IMR-90 (cell line): ENCODE data around the gene C22orf42. TPM values are rescaled to one million over a fixed set of nuclear protein-coding genes. Genes with fewer than 3 reads are reported as not detected.

Experiments
- ATAC-seq: fragments of 200-7000 bp; cut with Tn5 transposase; 2 replicates; pipeline ENCODE4 v1.9.1; 2020; ENCODE audit warnings: low read depth, mild to moderate bottlenecking, moderate library complexity
- BruUV-seq: library from RNA; stranded (reverse); fragments of 400-500 nt; replicated peaks from 2 replicates; lab custom pipeline; 2021; lab: Mats Ljungman, UMichigan
- CTCF ChIA-PET: fragments of 300-600 bp; formaldehyde crosslinking; extraction: SDS; loops from one replicate; lab custom pipeline; 2021; ENCODE audit warnings: antibody characterized with exemption; lab: Yijun Ruan, JAX
- POLR2A ChIA-PET: fragments of 300-600 bp; sonication (Branson Sonifier 250); formaldehyde crosslinking; loops from one replicate; lab custom pipeline; 2022; ENCODE audit warnings: antibody characterized with exemption; ENCODE audit not compliant: unreplicated experiment; lab: Charles Lee
- DNase-seq: peaks from one replicate; pipeline ENCODE4 v3.0.0; 2013
- H2AFZ ChIP-seq: replicated peaks from 2 replicates; pipeline ENCODE3; 2013; ENCODE audit warnings: low read length, mild to moderate bottlenecking; ENCODE audit not compliant: poor library complexity
- H2AK5ac ChIP-seq: 2 replicates; pipeline ENCODE4 v1.6.1; 2013; ENCODE audit warnings: low read depth, low read length, inconsistent platforms
- H2AK9ac ChIP-seq: replicated peaks from 2 replicates; pipeline ENCODE3; 2013; ENCODE audit warnings: mild to moderate bottlenecking, low read depth, low read length, moderate library complexity; ENCODE audit not compliant: poor library complexity
- H2BK120ac ChIP-seq: 2 replicates; pipeline ENCODE4 v1.6.1; 2013; ENCODE audit warnings: low read depth, low read length, inconsistent platforms
- H2BK15ac ChIP-seq: 3 replicates; pipeline ENCODE4 v1.6.1; 2013; ENCODE audit warnings: low read depth, low read length, inconsistent platforms
- H2BK20ac ChIP-seq: 2 replicates; pipeline ENCODE4 v1.6.1; 2013; ENCODE audit warnings: low read depth, mild to moderate bottlenecking, inconsistent platforms, low read length, moderate library complexity
- H2BK5ac ChIP-seq: 2 replicates; pipeline ENCODE4 v1.6.1; 2013; ENCODE audit warnings: mild to moderate bottlenecking, low read depth, low read length, inconsistent platforms; ENCODE audit not compliant: poor library complexity, severe bottlenecking
- H3K14ac ChIP-seq: replicated peaks from 2 replicates; pipeline ENCODE4 v1.6.1; 2013; ENCODE audit warnings: low read depth, low read length, inconsistent platforms
- H3K18ac ChIP-seq: 2 replicates; pipeline ENCODE4 v1.6.1; 2013; ENCODE audit warnings: low read depth, low read length, control low read depth
- H3K23ac ChIP-seq: 2 replicates; pipeline ENCODE4 v1.6.1; 2013; ENCODE audit warnings: low read depth, low read length, inconsistent platforms
- H3K27ac ChIP-seq: 2 replicates; pipeline ENCODE4 v1.5.1; 2013; ENCODE audit warnings: mild to moderate bottlenecking, control low read depth, low read length; ENCODE audit not compliant: insufficient read depth
- H3K27me3 ChIP-seq: 2 replicates; pipeline ENCODE4 v1.6.1; 2013; ENCODE audit warnings: low read length; ENCODE audit not compliant: control insufficient read depth, insufficient read depth
- H3K36me3 ChIP-seq: 2 replicates; pipeline ENCODE4 v1.6.1; 2013; ENCODE audit warnings: low read length, mixed read lengths; ENCODE audit not compliant: control insufficient read depth, insufficient read depth
- H3K4ac ChIP-seq: 2 replicates; pipeline ENCODE4 v1.6.1; 2013; ENCODE audit warnings: low read depth, low read length, inconsistent platforms
- H3K4me1 ChIP-seq: 2 replicates; pipeline ENCODE4 v1.6.1; 2013; ENCODE audit warnings: low read length, mixed read lengths; ENCODE audit not compliant: control insufficient read depth, insufficient read depth
- H3K4me2 ChIP-seq: 2 replicates; pipeline ENCODE4 v1.6.1; 2013; ENCODE audit warnings: low read depth, mild to moderate bottlenecking, control low read depth, low read length, moderate library complexity
- H3K4me3 ChIP-seq: 2 replicates; pipeline ENCODE4 v1.5.1; 2013; ENCODE audit warnings: low read depth, mild to moderate bottlenecking, control low read depth, low read length, moderate library complexity; ENCODE audit not compliant: insufficient read depth
- H3K56ac ChIP-seq: 2 replicates; pipeline ENCODE4 v1.6.1; 2013; ENCODE audit warnings: low read length, inconsistent platforms; ENCODE audit not compliant: insufficient read depth; ENCODE audit errors: extremely low read depth
- H3K79me1 ChIP-seq, 2 experiments: 2 replicates each; pipeline ENCODE4 v1.6.1; 2013; ENCODE audit warnings: low read length in 2 of 2, inconsistent platforms in 1 of 2, low read depth in 1 of 2
- H3K9ac ChIP-seq: 2 replicates; pipeline ENCODE4 v1.6.1; 2013; ENCODE audit warnings: low read depth, low read length, control low read depth
- H3K9me1 ChIP-seq: 2 replicates; pipeline ENCODE4 v1.6.1; 2013; ENCODE audit warnings: low read length, inconsistent platforms; ENCODE audit not compliant: insufficient read depth
- H3K9me3 ChIP-seq: 2 replicates; pipeline ENCODE4 v1.6.1; 2013; ENCODE audit warnings: low read length; ENCODE audit not compliant: control insufficient read depth, insufficient read depth
- H4K20me1 ChIP-seq: 2 replicates; pipeline ENCODE4 v1.6.1; 2013; ENCODE audit warnings: low read length, inconsistent platforms; ENCODE audit not compliant: insufficient read depth
- H4K5ac ChIP-seq: 2 replicates; pipeline ENCODE4 v1.6.1; 2013; ENCODE audit warnings: mild to moderate bottlenecking, low read depth, low read length, control low read depth
- H4K8ac ChIP-seq, 2 experiments: 2 replicates each; pipeline ENCODE4 v1.6.1; 2013; ENCODE audit warnings: low read depth in 2 of 2, low read length in 2 of 2, control low read depth in 1 of 2, inconsistent platforms in 1 of 2
- H4K91ac ChIP-seq: 2 replicates; pipeline ENCODE4 v1.6.1; 2013; ENCODE audit warnings: low read depth, low read length, inconsistent platforms; ENCODE audit not compliant: insufficient read depth
- WGBS, 2 experiments: methylation state at CpG; one replicate each; pipeline versions ENCODE4 v1.1.5 to v1.1.7; 2013; ENCODE audit warnings: missing lambda C conversion rate in 2 of 2; ENCODE audit not compliant: insufficient read length in 1 of 2; ENCODE audit errors: extremely low coverage in 2 of 2; 5-methylcytosine and 5-hydroxymethylcytosine counted together
- dilution Hi-C: fragments of 300-500 bp; cut with HindIII; formaldehyde crosslinking; loops from one replicate; pipeline ENCODE4 v1.14.3; 2018; ENCODE audit warnings: low sequenced_read_pairs; ENCODE audit not compliant: unreplicated experiment
- in situ Hi-C: fragments of 300-500 bp; cut with MboI; formaldehyde crosslinking; loops from 3 replicates; pipeline ENCODE4 v1.14.3; 2019; ENCODE audit warnings: low sequenced_read_pairs, inconsistent platforms, mixed read lengths
- intact Hi-C: fragments of 100-400 bp; cut with micrococcal nuclease; formaldehyde crosslinking; loops from 2 replicates; pipeline ENCODE4 v1.10.0; 2022
- polyA plus RNA-seq, 3 experiments: library from polyadenylated mRNA; depleted of rRNA; stranded (reverse); fragments of >200 nt; gene quantifications; 2 replicates each; pipeline ENCODE4 v1.2.3, GENCODE V29; 2012; ENCODE audit warnings: low replicate concordance in 1 of 3
- total RNA-seq: library from RNA; depleted of rRNA; stranded (reverse); fragments of >200 nt; gene quantifications from 2 replicates; pipeline ENCODE4 v1.2.3, GENCODE V29; 2012
- TF ChIP-seq, protein P1 (sequence below): fragments of 150-350 bp; IDR thresholded peaks from 2 replicates; pipeline ENCODE4 v1.6.1; 2017; ENCODE audit warnings: mild to moderate bottlenecking, antibody characterized with exemption, low read length, low read depth
- TF ChIP-seq, protein P2 (sequence below): conservative IDR thresholded peaks from 2 replicates; pipeline ENCODE4 v1.5.1; 2012; ENCODE audit warnings: mild to moderate bottlenecking, low read depth, low read length, improper control_type of control experiment

Gene C22orf42
- total and polyA plus RNA-seq, 2 of the 4 experiments (the other 2 are of a cell fraction) = not detected

DNA sequence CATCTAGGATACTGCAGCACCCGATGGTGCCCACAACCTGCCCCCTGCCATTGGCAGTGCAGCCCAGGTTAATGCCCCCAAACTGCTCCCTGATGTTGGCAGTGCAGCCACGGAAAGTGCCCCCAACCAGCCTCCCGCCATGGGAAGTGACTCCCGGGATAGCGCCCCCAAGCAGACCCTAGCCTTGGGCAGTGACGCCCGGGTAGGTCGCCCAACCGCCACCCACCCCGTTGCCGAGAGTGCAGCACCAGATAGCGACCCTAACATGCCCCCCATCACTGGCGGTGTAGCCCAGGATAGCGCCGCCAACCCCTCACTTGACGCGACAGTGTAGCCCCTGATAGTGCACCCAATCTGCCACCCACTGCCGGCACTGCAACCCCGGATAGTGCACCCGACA is 38.5 kb downstream of the C22orf42 start:
- intact Hi-C loops (no loop called here), in situ Hi-C loops (no loop called here), dilution Hi-C loops (no loop called here)
- Histone ChIP-seq H3K79me1 (no peaks in the 10 kb centered on the region), H2BK5ac (no peak overlapping the region), H2BK120ac (no peak overlapping the region), H4K5ac (no peak overlapping the region), H3K23ac (no peak overlapping the region), H4K8ac (no peak overlapping the region), H3K4ac (no peak overlapping the region), H3K4me2 (no peak overlapping the region), H3K36me3 (no peaks in the 10 kb centered on the region), H2BK15ac (no peak overlapping the region), H3K9me3 (no peaks in the 10 kb centered on the region), H3K18ac (no peak overlapping the region), H3K4me3 (no peak overlapping the region), H3K27me3 (no peaks in the 10 kb centered on the region; the same call in 1 of the 2 replicates), H3K9ac (no peak overlapping the region), H3K14ac (no peak overlapping the region), H3K4me1 (no peaks in the 10 kb centered on the region), H2AK5ac (no peak overlapping the region), H4K20me1 (no peaks in the 10 kb centered on the region), H3K56ac (no peak overlapping the region), H2AK9ac (no peak overlapping the region), H4K91ac (no peak overlapping the region), H2AFZ (no peak overlapping the region), H2BK20ac (no peak overlapping the region), H3K27ac (no peak overlapping the region), H3K9me1 (no peaks in the 10 kb centered on the region)
- whole genome bisulfite sequencing, 2 experiments = 79% methylated on average over 12 of the region's 20 CpGs; no CpG with 5 or more reads in 1 of the 2 experiments
- CTCF ChIA-PET = no interaction called here
- no TSS peak for BruUV-seq
- ATAC-seq (no peak), DNase-seq (no peak)
- TF ChIP-seq, protein P1, sequence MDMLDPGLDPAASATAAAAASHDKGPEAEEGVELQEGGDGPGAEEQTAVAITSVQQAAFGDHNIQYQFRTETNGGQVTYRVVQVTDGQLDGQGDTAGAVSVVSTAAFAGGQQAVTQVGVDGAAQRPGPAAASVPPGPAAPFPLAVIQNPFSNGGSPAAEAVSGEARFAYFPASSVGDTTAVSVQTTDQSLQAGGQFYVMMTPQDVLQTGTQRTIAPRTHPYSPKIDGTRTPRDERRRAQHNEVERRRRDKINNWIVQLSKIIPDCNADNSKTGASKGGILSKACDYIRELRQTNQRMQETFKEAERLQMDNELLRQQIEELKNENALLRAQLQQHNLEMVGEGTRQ = no peak
- TF ChIP-seq, protein P2, sequence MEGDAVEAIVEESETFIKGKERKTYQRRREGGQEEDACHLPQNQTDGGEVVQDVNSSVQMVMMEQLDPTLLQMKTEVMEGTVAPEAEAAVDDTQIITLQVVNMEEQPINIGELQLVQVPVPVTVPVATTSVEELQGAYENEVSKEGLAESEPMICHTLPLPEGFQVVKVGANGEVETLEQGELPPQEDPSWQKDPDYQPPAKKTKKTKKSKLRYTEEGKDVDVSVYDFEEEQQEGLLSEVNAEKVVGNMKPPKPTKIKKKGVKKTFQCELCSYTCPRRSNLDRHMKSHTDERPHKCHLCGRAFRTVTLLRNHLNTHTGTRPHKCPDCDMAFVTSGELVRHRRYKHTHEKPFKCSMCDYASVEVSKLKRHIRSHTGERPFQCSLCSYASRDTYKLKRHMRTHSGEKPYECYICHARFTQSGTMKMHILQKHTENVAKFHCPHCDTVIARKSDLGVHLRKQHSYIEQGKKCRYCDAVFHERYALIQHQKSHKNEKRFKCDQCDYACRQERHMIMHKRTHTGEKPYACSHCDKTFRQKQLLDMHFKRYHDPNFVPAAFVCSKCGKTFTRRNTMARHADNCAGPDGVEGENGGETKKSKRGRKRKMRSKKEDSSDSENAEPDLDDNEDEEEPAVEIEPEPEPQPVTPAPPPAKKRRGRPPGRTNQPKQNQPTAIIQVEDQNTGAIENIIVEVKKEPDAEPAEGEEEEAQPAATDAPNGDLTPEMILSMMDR = no peak
- POLR2A ChIA-PET = no interaction called here
